Liver (tissue), 9 donors: Measurements from ENCODE around the gene TSPOAP1. TPM values are rescaled to one million over a fixed set of nuclear protein-coding genes. Genes with fewer than 3 reads are reported as not detected.
A peak's percentile ranks its signal among the peaks of the same experiment; 100 is the strongest.

ENCODE experiments used
- DNase-seq: peaks from one replicate; pipeline ENCODE4 v3.0.0-alpha.2; 2017; ENCODE audit warnings: low spot score
- H3K27ac ChIP-seq, 2 donors: one replicate each; pipeline ENCODE4 v1.7.0; 2013; ENCODE audit warnings: inconsistent platforms in 2 of 2, low read length in 2 of 2, control low read depth in 1 of 2, low read depth in 1 of 2, mild to moderate bottlenecking in 1 of 2
- H3K27me3 ChIP-seq, 4 donors: one replicate each; pipeline versions ENCODE4 v1.6.1 to v1.7.0; 2013; ENCODE audit warnings: low read length in 3 of 4, inconsistent platforms in 1 of 4, mild to moderate bottlenecking in 1 of 4, moderate library complexity in 1 of 4; ENCODE audit not compliant: control insufficient read depth in 4 of 4, insufficient read depth in 4 of 4
- H3K36me3 ChIP-seq, 4 donors: one replicate each; pipeline versions ENCODE4 v1.6.1 to v1.7.0; 2013; ENCODE audit warnings: low read length in 3 of 4, mild to moderate bottlenecking in 3 of 4, low read depth in 1 of 4, moderate library complexity in 1 of 4; ENCODE audit not compliant: control insufficient read depth in 4 of 4, insufficient read depth in 3 of 4
- H3K4me1 ChIP-seq, 4 donors: one replicate each; pipeline versions ENCODE4 v1.6.1 to v1.7.0; 2013; ENCODE audit warnings: low read length in 3 of 4, mild to moderate bottlenecking in 3 of 4, moderate library complexity in 1 of 4; ENCODE audit not compliant: control insufficient read depth in 4 of 4, insufficient read depth in 4 of 4
- H3K4me3 ChIP-seq, 3 donors: one replicate each; pipeline versions ENCODE4 v1.6.1 to v1.7.0; 2013; ENCODE audit warnings: low read length in 3 of 3, control low read depth in 1 of 3, low read depth in 1 of 3, mild to moderate bottlenecking in 1 of 3
- H3K9ac ChIP-seq, 2 donors: one replicate each; pipeline ENCODE4 v1.7.0; 2013; ENCODE audit warnings: low read length in 2 of 2, mild to moderate bottlenecking in 2 of 2, moderate library complexity in 2 of 2, control low read depth in 1 of 2, low read depth in 1 of 2
- H3K9me3 ChIP-seq, 4 donors: one replicate each; pipeline versions ENCODE4 v1.6.1 to v1.7.0; 2013; ENCODE audit warnings: low read length in 3 of 4; ENCODE audit not compliant: control insufficient read depth in 4 of 4
- ATF3 ChIP-seq: IDR thresholded peaks from 2 replicates; pipeline ENCODE4 v1.6.1; 2016; ENCODE audit warnings: antibody characterized with exemption
- CTCF ChIP-seq: fragments of 150-350 bp; IDR thresholded peaks from 2 replicates; pipeline ENCODE4 v1.5.1; 2017; ENCODE audit warnings: improper control_type of control experiment, low read depth, low read length; ENCODE audit not compliant: missing input control
- FOXA1 ChIP-seq: IDR thresholded peaks from 2 replicates; pipeline ENCODE4 v1.6.1; 2016; ENCODE audit warnings: antibody characterized with exemption
- FOXA2 ChIP-seq: IDR thresholded peaks from 2 replicates; pipeline ENCODE4 v1.6.1; 2016; ENCODE audit warnings: antibody characterized with exemption
- HNF4G ChIP-seq: IDR thresholded peaks from 2 replicates; pipeline ENCODE4 v1.6.1; 2016; ENCODE audit warnings: antibody characterized with exemption
- JUND ChIP-seq, 2 donors: IDR thresholded peaks; 2 replicates each; pipeline ENCODE4 v1.6.1; 2016; ENCODE audit warnings: antibody characterized with exemption in 2 of 2
- MAX ChIP-seq: IDR thresholded peaks from 2 replicates; pipeline ENCODE4 v1.6.1; 2016; ENCODE audit warnings: antibody characterized with exemption
- NR2F2 ChIP-seq: IDR thresholded peaks from 2 replicates; pipeline ENCODE4 v1.6.1; 2016; ENCODE audit warnings: antibody characterized with exemption
- RAD21 ChIP-seq, 2 donors: IDR thresholded peaks; 2 replicates each; pipeline ENCODE4 v1.6.1; 2016; ENCODE audit warnings: antibody characterized with exemption in 2 of 2, mild to moderate bottlenecking in 2 of 2
- REST ChIP-seq: IDR thresholded peaks from 2 replicates; pipeline ENCODE4 v1.6.1; 2016; ENCODE audit warnings: antibody characterized with exemption, mild to moderate bottlenecking
- SP1 ChIP-seq: IDR thresholded peaks from 2 replicates; pipeline ENCODE4 v1.6.1; 2018; ENCODE audit warnings: antibody characterized with exemption, mild to moderate bottlenecking
- ZBTB33 ChIP-seq: IDR thresholded peaks from 2 replicates; pipeline ENCODE4 v1.6.1; 2016; ENCODE audit warnings: antibody characterized with exemption
- whole genome bisulfite sequencing: extraction: QIAGEN DNeasy Blood & Tissue Kit; methylation state at CpG from one replicate; pipeline ENCODE4 v1.1.7; 2013; 5-methylcytosine and 5-hydroxymethylcytosine counted together
- polyA plus RNA-seq, 2 donors: library from polyadenylated mRNA; stranded (reverse) in 1 of 2; unstranded in 1 of 2; fragments of 200-250 nt in 1 of 2; fragments of >200 nt in 1 of 2; fragmentation: Nextera tagmentation in 1 of 2; extraction: Ambion mirVana in 1 of 2; gene quantifications; one replicate each; pipeline versions ENCODE4 v1.2.1 to v1.2.3, GENCODE V29; 2013 to 2015
- total RNA-seq, 2 donors: library from RNA; depleted of rRNA; stranded (reverse); fragments of >200 nt; gene quantifications; one replicate each; pipeline ENCODE4 v1.2.3, GENCODE V29; 2014
- donor health status: healthy.
- donor health status: healthy.
- donor health status: healthy.
- donor health status: healthy.
- donor health status: healthy.

The TSPOAP1 gene
- total and polyA plus RNA-seq, 4 donors = 1.5 to 4.6 (median 2.6) TPM

- H3K4me1 ChIP-seq = peaks cover 2 to 16% (median 13%) of the 10 kb centered on the region in 4 donors
- no peaks in the 10 kb centered on the region for H3K9me3 ChIP-seq
- 10% methylated on average over 66 of the region's 66 CpGs for WGBS
- no peak for DNase-seq
- H3K4me3 ChIP-seq = peak overlapping the region; percentile 50 to 81 (median 60)
- no peak for TF ChIP-seq MAX
- H3K27ac ChIP-seq = no peak overlapping the region
- peak overlapping the region in 1 of 2 donors; percentile 31 for H3K9ac ChIP-seq
- H3K27me3 ChIP-seq = no peaks in the 10 kb centered on the region
- H3K36me3 ChIP-seq = peaks cover 0 to 2% (median 0%) of the 10 kb centered on the region in 4 donors
Observed at GRCh38 chr17:58324409-58325288, 3.9 kb downstream of the TSPOAP1 start.

GRCh38 chr17:58324056-58324408 is 4.6 kb downstream of the TSPOAP1 start:
- TF ChIP-seq JUND (IDR thresholded peaks at IDR 0.05) (no peak), RAD21 (IDR thresholded peaks at IDR 0.05) (no peak), NR2F2 (no peak), ATF3 (no peak), FOXA2 (no peak), CTCF (no peak), REST (no peak), ZBTB33 (no peak), SP1 (no peak), HNF4G (no peak), FOXA1 (no peak)
- WGBS = 23% methylated on average over 13 of the region's 13 CpGs
- DNase-seq = no peak
- H3K4me3 ChIP-seq = peak overlapping the region in 2 of 3 donors; percentile 60 to 81
- H3K4me1 ChIP-seq = peaks cover 2 to 16% (median 13%) of the 10 kb centered on the region in 4 donors
- H3K27ac ChIP-seq = no peak overlapping the region
- H3K9me3 ChIP-seq = no peaks in the 10 kb centered on the region
- H3K36me3 ChIP-seq = peaks cover 0 to 2% (median 0%) of the 10 kb centered on the region in 4 donors
- no peaks in the 10 kb centered on the region for H3K27me3 ChIP-seq
- no peak overlapping the region for H3K9ac ChIP-seq
